Ecto neural progenitor cell (in vitro differentiated cells): ENCODE results near the gene CRABP2.

ENCODE experiments used
- DNase-seq: peaks from one replicate; pipeline ENCODE4 v3.0.0-alpha.2; 2018; ENCODE audit warnings: low spot score

CRABP2 gene

GRCh38 chr1:156742017-156742416 lies 36.6 kb upstream of the CRABP2 start:
- no peak for DNase-seq

GRCh38 chr1:156741481-156741983 lies 36.1 kb upstream of the CRABP2 start:
- no peak for DNase-seq

GRCh38 chr1:156740741-156741480 lies 35.5 kb upstream of the CRABP2 start, which contains the start of gene MRPL24:
Gene MRPL24 (minus strand): TSS chr1:156741088. CDS start chr1:156738704, 2,384 bp downstream.
- DNase-seq: peak; percentile 96

- no peak for DNase-seq
These were observed 34.9 kb upstream of the CRABP2 start for GRCh38 chr1:156740237-156740740.

GRCh38 chr1:156738916-156739315 lies 33.5 kb upstream of the CRABP2 start:
- DNase-seq: no peak

GRCh38 chr1:156738407-156738806 lies 33.0 kb upstream of the CRABP2 start:
- no peak for DNase-seq

- no peak for DNase-seq
These were observed 28.7 kb upstream of the CRABP2 start for GRCh38 chr1:156733989-156734584.

- DNase-seq: peak; percentile 95
These were observed 23.4 kb upstream of the CRABP2 start, which contains the start of gene ISG20L2 for GRCh38 chr1:156728599-156729462. Gene ISG20L2 (minus strand): TSS chr1:156728766. CDS start chr1:156727652, 1,114 bp downstream.

- peak; percentile 92 for DNase-seq
These were observed 22.7 kb upstream of the CRABP2 start, which contains the start of gene METTL25B for GRCh38 chr1:156727926-156728598. Gene METTL25B (plus strand): TSS chr1:156728469. CDS start chr1:156729105, 636 bp downstream.

GRCh38 chr1:156727492-156727891 lies 22.1 kb upstream of the CRABP2 start:
- no peak for DNase-seq

- peak; percentile 70 for DNase-seq
These were observed 21.3 kb upstream of the CRABP2 start for GRCh38 chr1:156726549-156727226.

- peak; percentile 93 for DNase-seq
These were observed 20.4 kb upstream of the CRABP2 start for GRCh38 chr1:156725683-156726280.

GRCh38 chr1:156721535-156721934 lies 16.2 kb upstream of the CRABP2 start:
- no peak for DNase-seq

GRCh38 chr1:156721131-156721530 lies 15.7 kb upstream of the CRABP2 start:
- DNase-seq: no peak

GRCh38 chr1:156717351-156717750 lies 12.0 kb upstream of the CRABP2 start:
- no peak for DNase-seq

GRCh38 chr1:156714830-156715229 lies 9.4 kb upstream of the CRABP2 start:
- DNase-seq: no peak

GRCh38 chr1:156712626-156713025 lies 7.2 kb upstream of the CRABP2 start:
- DNase-seq: no peak

GRCh38 chr1:156711011-156711817 lies 5.8 kb upstream of the CRABP2 start:
- no peak for DNase-seq

- no peak for DNase-seq
These were observed 4.5 kb upstream of the CRABP2 start for GRCh38 chr1:156709757-156710489.
